T47D (cell line): ENCODE results near the gene SLC38A3.

Experiments
- DNase-seq, 2 experiments: peaks; one replicate each; pipeline versions ENCODE4 v3.0.0 to v3.0.0-alpha.2; 2011 to 2012; ENCODE audit warnings: low read depth in 1 of 2, low spot score in 1 of 2
- JUND ChIP-seq: IDR thresholded peaks from 2 replicates; pipeline ENCODE4 v1.6.1; 2012; ENCODE audit warnings: low read depth
- in situ Hi-C: cut with HindIII; loops from 2 replicates; pipeline ENCODE4 v1.10.0; 2016; ENCODE audit warnings: low sequenced_read_pairs, low pct_unique_long_range_greater_than_20kb

Gene SLC38A3

DNA sequence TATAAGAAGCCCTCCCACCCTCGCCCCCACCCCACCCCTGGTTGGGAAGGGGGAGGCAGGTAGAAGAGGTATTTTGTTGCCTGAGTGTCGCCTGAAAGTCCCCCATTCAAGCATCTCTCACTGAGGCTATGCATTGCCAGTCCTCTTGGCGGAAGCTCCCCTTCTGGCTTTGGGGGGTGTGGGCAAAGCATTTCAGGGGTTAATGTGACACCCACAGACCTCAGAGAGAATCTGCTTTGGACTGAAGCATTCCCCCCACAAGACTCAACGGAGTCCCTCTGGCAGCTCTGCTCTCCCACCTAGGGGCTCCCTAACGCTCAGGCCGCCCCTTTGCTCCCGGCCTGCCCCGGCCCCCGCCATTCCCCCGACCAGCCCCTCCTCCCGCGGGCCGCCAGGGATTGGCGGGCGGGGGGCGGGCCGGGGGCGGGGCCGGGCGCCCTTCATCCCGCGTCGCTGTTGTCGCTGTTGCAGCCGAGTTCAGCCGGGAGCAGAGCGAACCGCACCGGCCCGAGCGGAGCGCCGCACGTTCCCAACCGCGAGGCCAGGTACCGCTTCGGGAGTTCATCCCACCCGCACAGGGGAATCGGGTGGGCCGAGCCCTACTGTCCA lies at the start of gene SLC38A3:
TSS of gene SLC38A3 (plus strand) at position 468 of the 609 bp plus-strand sequence. CDS start 8,929 bp downstream, outside the sequence.
- DNase-seq, result peak; percentile 40 to 76
- in situ Hi-C loops, result no loop called here
- no peak for TF ChIP-seq JUND

DNA sequence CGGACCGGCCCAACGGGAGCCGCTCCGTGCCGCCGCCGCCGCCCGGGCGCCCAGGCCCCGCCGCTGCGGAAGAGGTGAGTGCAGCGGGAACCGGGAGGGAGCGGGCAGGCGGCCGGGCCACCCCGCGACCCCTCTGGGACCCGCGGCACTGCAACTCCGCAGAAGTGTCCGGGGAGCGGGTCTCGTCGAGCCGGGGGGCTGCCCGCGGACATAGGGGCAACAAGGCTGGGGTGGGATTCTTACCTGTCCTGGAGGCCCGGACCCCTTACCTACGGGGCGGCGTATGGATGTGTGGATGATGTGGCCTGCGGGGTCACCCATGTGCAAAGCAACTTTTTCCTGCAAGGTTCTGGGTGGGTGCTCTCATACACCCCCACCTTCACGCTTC lies 49.6 kb upstream of the SLC38A3 start:
- no peak for DNase-seq
- in situ Hi-C loops, result no loop called here
- TF ChIP-seq JUND, result no peak

DNA sequence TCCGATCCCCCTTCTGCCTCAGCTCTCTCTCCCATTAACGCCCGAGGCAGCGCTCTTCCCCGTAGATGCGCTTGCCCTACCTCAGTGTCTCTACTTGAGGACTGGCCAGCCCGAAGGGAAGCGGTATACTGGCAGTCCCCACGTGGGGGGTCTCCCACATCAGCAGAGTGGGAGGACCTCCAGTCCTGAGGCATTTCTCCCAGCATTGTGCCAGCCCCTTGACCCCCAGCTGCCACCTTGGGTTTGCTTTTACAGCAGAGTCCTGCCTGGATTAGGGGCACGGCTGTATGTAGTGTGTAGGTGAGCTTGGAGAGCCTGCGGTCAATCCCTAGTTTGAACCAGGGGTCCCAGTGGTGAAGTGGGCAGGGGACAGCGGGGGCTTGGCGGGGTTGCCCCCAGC lies 49.2 kb upstream of the SLC38A3 start:
- in situ Hi-C loops, result no loop called here
- no peak for TF ChIP-seq JUND

DNA sequence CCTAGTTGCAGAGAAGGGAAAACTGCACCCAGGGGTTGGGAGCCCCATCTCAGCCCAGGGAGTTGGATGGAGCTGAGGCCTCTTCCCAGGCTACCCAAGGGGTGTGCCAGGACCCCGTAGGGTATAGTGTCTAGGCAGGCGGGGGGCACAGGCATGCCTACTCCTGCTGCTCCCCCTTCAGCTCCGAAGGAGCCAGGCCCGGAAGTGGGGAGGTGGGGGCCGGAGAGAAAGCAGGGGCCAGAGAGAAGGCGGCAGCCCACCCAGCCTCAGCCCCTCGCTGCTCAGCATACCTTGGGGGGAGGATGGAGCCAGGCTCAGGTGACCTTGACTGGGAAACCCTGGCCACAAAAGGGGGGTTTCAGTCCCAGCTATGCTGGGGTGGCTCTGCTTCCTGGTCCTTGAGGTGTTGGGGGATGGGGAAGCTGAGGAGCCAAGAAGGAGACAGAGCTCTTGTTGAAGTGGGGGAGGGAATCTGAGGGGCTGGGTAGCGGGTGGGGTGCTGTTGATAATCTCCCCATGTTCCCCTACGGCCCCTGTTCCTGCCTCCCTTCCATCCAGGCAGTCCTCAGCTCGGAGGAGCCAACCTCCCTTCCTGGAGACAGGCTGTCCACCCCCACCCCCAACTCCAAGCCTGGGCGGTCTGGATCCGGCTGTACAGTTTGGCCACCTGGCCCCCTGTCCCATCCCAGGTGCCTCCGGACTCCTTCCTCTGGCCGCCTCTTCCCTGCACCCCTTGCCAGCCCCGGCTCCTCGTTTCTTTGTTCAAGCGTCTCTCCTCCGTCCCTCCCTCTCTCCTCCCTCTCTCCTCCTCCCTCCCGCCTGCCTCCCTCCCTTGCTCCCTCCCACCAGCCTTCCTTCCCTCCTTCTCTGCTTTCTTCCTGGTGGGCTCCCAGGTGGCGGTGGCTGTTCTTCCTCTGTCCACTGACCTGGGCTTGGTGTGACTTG lies 48.2 kb upstream of the SLC38A3 start:
- peak; percentile 57 to 70 for DNase-seq
- no peak for TF ChIP-seq JUND
- in situ Hi-C loops, result no loop called here

More for the DNA sequence above, 49.2 kb upstream of the SLC38A3 start:
- DNase-seq, result no peak

DNA sequence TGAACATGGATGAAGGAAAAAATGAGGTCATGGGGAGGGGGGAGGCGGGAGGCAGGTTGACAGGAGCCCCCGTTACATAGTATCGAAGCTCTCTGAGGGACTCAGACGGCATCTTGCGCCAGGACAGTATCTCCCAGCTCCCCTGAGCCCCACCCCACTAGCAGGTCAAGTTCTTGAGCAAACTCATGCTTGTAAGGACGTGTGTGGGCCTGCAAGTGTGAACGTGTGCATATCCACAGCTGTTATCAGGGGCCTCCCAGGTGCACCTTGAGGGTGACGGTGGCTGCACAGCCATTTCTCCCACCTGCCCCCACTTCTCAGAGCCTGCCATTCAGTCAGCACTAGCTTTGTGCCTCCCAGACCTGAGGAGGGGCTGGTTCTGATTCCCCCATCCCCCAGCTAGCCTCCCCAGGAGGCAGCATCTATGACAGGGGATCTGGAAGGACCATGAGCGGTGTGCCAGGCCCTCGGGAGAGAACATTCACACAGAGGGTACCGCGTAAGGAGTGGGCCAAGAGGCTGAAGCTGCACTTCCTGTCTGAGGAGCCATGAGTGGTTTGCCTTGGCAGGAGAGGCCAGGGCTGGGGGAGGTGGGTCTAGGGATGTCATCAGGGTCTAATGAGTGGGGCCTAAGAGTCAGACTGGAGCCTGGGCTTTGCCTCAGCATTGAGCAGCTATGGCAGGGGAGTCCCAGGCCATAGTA lies 47.1 kb upstream of the SLC38A3 start:
- no peak for DNase-seq
- no peak for TF ChIP-seq JUND

DNA sequence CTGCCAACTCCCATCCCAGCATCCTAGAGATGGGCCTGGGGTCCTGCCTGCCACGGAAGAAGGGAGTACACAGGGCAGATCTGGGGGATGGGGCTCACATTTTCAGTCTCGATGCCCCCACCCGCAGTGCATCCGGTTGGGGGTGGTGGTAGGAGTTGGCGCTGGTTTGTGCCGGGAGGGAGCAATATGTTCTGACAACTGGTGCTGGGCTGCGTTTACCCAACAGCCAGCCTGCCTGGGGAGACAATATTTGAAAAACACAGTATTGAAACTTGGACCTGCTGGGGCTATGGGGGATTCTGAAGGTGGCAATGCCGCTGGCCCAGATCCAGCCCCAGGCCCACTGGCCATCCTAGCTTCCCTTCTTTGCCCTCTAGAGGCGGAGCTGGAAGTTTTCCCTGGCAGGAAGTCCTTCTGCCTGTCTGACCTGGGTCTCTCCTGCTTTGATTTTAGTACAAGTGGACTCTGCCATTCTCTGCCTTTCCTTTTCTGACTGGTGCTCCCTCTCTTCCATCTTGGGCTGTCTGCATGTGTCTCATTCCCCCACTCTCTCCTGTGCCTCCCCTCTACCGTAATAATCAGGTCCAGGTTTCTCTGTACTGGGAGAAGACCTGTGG lies 46.4 kb upstream of the SLC38A3 start:
- in situ Hi-C loops, result no loop called here
- DNase-seq, result no peak
- no peak for TF ChIP-seq JUND

More for the DNA sequence above, 47.1 kb upstream of the SLC38A3 start:
- in situ Hi-C loops, result no loop called here

DNA sequence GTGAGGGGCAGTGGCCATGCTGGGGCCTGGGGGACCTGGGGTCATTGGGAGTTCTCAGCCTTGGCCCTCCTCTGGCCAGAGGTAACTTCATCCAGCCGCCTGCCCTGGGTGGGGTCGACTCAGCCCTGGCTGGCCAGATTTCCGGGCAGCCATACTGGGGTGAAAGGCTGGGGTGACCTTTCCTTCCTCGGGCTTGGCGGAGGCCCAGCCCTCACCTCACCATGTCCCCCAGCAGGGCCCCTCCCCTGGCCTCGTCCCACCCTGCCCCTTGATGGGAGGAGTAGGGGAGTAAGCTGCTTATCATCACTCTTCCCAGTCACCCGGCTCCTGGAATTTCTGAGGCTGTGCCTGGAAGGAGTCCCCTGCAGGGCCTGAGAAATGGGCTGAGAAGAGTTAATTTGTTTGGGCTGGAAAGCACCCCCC lies 44.5 kb upstream of the SLC38A3 start:
- no peak for TF ChIP-seq JUND
- in situ Hi-C loops, result no loop called here
- DNase-seq, result no peak

DNA sequence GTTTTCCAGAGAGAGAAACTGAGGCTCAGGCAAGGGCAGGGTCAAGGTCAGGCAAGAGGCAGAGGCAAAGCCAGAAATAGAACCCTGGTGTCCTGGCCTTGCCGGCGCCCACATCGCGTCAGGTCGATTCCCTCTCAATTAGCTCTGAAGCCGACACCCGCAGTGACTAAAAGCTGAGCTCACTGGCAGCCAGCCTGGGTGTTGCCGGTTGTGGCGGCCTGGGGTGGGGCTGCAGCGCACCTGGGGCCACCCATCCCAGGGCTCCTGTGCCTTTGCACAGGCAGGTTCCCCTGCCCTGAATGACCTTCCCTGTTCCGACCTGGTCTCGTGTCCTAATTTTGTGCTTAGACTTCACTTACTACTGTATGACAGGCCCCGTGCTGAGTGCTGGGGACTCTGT lies 43.8 kb upstream of the SLC38A3 start:
- TF ChIP-seq JUND, result no peak
- in situ Hi-C loops, result no loop called here
- no peak for DNase-seq

DNA sequence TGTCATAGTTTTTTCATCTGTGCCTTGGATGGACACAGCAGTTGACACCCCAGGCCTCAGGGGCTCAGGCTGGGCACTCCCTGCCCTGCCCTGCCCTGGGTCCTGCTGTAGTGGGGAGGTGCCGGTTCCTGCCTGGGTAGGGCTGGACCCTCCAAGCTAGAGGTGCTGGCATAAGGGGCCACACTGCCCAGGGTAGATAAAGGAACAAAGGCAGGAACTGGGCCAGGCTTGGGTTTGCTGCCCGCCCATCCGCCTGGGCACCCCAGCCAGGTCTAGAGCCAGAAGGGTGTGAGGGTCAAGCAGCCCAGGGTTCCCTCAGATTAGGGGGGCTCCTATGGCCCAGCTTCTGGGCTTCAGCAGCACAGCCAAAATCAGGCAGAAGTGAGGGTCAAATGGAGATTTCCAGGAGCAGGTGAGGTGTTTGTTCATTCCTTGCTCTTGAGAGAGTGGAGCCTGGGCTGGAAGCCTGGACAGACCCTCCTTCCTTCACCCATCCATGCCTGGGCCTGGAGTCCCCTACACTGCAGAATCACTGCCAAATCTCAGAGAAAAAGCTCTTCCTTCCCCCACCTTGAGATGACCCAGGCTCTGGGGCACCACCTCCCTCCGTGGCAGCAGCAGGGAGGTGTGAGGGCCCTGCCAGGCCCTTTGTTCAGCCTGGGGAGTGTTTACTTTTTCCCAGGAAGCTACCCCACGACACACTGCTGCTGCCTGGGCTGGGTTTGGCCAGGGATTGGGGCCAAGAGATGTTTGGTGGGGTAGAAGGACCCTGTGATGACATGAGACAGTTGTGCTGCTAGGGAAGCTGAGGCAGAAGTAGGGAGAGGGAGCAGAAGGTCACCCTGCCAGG lies 42.8 kb upstream of the SLC38A3 start:
- TF ChIP-seq JUND, result no peak
- in situ Hi-C loops, result no loop called here

DNA sequence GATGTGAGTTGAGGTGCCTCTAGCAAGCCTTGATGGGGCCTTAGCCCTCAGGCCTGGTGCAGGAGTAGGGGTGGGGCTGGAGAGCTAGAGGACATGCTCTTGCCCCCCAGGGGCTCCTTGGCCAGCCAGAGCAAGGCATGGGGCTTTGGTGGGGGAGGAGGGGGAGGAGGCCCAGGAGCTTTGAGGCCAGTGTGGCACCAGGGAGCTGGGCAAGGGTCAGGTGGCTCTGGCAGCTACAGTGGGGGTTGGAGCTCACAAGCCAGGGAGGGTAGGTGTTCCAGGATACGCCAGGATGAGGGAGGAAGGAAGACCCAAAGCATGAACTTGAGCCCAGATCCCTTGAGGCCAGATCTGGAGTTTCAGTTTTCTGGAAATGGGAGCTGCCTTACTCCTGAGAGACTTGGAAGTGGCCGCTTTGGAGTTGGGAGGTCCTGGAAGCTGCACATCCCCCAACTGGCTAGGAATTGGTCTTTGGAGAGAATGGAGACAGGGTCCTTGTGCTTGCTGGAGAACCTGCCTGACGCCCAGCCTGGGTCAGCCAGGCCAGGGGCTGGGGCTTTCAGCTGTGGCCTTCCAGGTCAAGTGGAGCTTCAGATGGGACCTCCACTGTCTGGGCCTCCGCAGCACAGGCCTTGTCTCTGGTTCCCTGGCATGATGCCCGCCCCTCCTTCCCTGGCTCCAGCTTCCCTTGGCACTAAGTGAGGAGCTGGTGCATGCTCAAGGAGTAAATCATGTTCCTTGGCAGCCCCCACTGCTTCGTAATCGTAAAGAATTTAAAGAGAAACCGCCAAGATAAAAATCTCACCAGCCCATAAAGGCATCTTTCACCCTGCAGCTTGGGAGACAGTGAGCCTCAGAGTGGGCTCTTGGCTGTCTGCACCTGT lies 41.3 kb upstream of the SLC38A3 start:
- TF ChIP-seq JUND, result no peak
- in situ Hi-C loops, result no loop called here
- DNase-seq, result peak in 1 of 2 experiments; percentile 77

More for the DNA sequence above, 42.8 kb upstream of the SLC38A3 start:
- no peak for DNase-seq

DNA sequence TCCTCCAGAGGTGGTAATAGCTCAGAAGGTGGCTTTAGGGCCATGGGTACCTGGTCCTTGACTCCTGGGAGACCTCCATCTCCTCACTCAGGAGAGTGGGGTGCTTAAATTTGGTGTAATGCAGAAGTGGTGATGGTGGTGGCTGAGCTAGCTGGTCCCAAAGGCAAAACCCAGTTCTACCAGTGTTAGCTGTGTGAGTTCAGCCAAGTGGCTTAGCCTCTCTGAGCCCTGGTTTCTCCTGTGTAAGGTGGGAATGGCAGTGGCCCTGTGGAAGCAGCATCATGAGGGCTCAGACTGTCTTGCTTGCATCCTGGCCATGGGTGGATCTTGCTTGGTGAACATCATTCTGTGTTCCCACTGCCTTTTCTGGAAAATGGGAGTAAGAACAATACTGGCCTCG lies 40.6 kb upstream of the SLC38A3 start:
- in situ Hi-C loops, result no loop called here
- no peak for TF ChIP-seq JUND
- no peak for DNase-seq
